DND-41 (cell line): ENCODE results near the gene TNFSF18.

Experiments used
- EZH2 ChIP-seq: IDR thresholded peaks from 3 replicates; pipeline ENCODE4 v1.6.1; 2012; ENCODE audit warnings: borderline replicate concordance, low read depth, mild to moderate bottlenecking, moderate library complexity, low read length, inconsistent platforms; ENCODE audit not compliant: severe bottlenecking
- TF ChIP-seq, protein P1 (sequence below): IDR thresholded peaks from 2 replicates; pipeline ENCODE4 v1.5.1; 2012; ENCODE audit warnings: borderline replicate concordance, low read length, moderate library complexity, mild to moderate bottlenecking; ENCODE audit not compliant: poor library complexity, severe bottlenecking; ENCODE audit errors: extremely low read depth

DNA sequence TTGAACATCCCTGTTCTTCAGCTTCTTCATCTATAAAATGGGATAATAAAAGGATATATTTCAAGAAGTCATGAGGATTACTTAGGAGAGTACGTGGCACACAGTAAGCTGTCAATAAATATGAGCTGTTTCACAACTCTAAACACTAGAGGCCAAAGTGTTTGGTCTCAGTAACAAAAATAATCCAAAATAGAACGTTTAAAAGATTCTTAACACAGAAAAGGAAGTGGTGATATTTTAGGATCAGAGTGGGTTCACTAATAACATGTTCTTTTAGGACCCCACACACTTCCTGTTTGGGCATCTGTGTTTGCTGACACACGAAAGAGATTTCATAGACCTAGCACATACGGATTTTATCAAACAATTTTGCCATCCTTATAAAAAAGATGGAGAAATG lies 32.9 kb downstream of the TNFSF18 start:
- TF ChIP-seq, protein P1, sequence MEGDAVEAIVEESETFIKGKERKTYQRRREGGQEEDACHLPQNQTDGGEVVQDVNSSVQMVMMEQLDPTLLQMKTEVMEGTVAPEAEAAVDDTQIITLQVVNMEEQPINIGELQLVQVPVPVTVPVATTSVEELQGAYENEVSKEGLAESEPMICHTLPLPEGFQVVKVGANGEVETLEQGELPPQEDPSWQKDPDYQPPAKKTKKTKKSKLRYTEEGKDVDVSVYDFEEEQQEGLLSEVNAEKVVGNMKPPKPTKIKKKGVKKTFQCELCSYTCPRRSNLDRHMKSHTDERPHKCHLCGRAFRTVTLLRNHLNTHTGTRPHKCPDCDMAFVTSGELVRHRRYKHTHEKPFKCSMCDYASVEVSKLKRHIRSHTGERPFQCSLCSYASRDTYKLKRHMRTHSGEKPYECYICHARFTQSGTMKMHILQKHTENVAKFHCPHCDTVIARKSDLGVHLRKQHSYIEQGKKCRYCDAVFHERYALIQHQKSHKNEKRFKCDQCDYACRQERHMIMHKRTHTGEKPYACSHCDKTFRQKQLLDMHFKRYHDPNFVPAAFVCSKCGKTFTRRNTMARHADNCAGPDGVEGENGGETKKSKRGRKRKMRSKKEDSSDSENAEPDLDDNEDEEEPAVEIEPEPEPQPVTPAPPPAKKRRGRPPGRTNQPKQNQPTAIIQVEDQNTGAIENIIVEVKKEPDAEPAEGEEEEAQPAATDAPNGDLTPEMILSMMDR = no peak
- TF ChIP-seq EZH2 = no peak
